Type B pancreatic cell (in vitro differentiated cells): ENCODE measurements around the gene THTPA. TPM values are rescaled to one million over a fixed set of nuclear protein-coding genes. Genes with fewer than 3 reads are reported as not detected.
"Not testable (repeated sequence)": the region's sequence is repeated elsewhere in the genome, so short reads cannot be mapped to it uniquely, and the experiment has no call there.

Source experiments
- DNase-seq: peaks from one replicate; pipeline ENCODE4 v3.0.0; 2021; ENCODE audit warnings: mixed read lengths; ENCODE audit not compliant: unreplicated experiment; ENCODE audit errors: extremely low spot score
- H3K27ac Mint-ChIP-seq: 2 replicates; pipeline ENCODE4 v1.8.0; 2021; ENCODE audit warnings: mild to moderate bottlenecking, mixed read lengths
- H3K27me3 Mint-ChIP-seq: 2 replicates; pipeline ENCODE4 v1.8.0; 2021; ENCODE audit warnings: mixed read lengths
- H3K36me3 Mint-ChIP-seq: 2 replicates; pipeline ENCODE4 v1.8.0; 2021; ENCODE audit warnings: mixed read lengths
- H3K4me1 Mint-ChIP-seq: one replicate; pipeline ENCODE4 v1.8.0; 2021; ENCODE audit warnings: mixed read lengths; ENCODE audit not compliant: unreplicated experiment
- H3K4me3 Mint-ChIP-seq: 2 replicates; pipeline ENCODE4 v1.8.0; 2021; ENCODE audit warnings: mild to moderate bottlenecking, mixed read lengths
- H3K9me3 Mint-ChIP-seq: 2 replicates; pipeline ENCODE4 v1.8.0; 2021; ENCODE audit warnings: mixed read lengths
- CTCF ChIP-seq: fragments of 200-600 bp; sonication (generic); conservative IDR thresholded peaks from 2 replicates; pipeline ENCODE4 v1.5.0; 2021; ENCODE audit warnings: antibody characterized with exemption, mild to moderate bottlenecking
- total RNA-seq: library from RNA; stranded (reverse); gene quantifications from 2 replicates; pipeline ENCODE4 v1.2.1, GENCODE V29; 2021; ENCODE audit warnings: low replicate concordance

THTPA gene
- total RNA-seq, 1 donor from 2014 or later: 16.4 TPM

DNA sequence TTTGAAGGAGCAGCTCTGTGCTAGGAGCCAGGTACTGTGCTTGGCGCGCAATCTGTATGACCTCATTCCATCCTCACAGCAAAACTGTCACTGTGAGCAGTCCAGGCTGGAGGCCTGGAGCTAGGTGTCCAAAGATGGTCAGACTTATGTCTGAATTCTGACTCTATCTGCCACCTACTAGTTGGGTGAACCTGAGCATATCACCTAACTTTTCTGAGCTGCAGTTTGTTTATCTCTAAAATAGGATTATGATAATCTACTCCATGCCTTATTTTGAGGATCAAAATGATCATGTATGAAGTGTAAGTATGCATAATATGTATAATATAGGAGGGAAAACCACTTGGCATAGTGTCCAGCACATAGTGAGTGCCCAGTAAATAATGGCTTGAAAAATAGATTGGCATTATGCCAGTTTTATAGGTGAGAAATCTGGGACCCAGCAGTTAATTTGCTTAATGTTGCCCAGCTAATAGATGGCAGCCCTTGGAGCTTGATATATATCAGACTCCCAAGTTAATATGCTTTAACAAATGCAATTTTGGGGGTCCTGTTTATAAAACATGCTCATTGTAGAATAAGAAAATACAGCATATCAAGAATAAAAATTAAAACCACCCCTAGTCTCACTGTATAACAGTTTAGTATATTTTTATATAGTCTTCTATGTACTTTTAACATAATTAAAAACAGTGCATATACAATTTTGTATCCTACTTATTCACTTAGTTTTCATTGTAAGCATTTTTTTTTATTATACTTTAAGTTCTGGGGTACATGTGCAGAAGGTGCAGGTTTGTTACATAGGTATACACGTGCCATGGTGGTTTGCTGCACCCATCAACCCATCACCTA lies 27.1 kb downstream of the THTPA start:
- peaks cover 60% of the 10 kb centered on the region for H3K27me3 Mint-ChIP-seq
- DNase-seq: no peak
- no peak overlapping the region for H3K4me3 Mint-ChIP-seq
- no peak overlapping the region for H3K27ac Mint-ChIP-seq
- peaks cover 3% of the 10 kb centered on the region for H3K36me3 Mint-ChIP-seq
- H3K4me1 Mint-ChIP-seq: no peaks in the 10 kb centered on the region
- H3K9me3 Mint-ChIP-seq: no peaks in the 10 kb centered on the region
- no peak for TF ChIP-seq CTCF

GRCh38 chr14:23583761-23584526 lies 27.9 kb downstream of the THTPA start:
- H3K27me3 Mint-ChIP-seq: peaks cover 58% of the 10 kb centered on the region
- DNase-seq, H3K4me3 Mint-ChIP-seq, H3K27ac Mint-ChIP-seq, H3K9me3 Mint-ChIP-seq, H3K36me3 Mint-ChIP-seq, H3K4me1 Mint-ChIP-seq: not testable (repeated sequence)

DNA sequence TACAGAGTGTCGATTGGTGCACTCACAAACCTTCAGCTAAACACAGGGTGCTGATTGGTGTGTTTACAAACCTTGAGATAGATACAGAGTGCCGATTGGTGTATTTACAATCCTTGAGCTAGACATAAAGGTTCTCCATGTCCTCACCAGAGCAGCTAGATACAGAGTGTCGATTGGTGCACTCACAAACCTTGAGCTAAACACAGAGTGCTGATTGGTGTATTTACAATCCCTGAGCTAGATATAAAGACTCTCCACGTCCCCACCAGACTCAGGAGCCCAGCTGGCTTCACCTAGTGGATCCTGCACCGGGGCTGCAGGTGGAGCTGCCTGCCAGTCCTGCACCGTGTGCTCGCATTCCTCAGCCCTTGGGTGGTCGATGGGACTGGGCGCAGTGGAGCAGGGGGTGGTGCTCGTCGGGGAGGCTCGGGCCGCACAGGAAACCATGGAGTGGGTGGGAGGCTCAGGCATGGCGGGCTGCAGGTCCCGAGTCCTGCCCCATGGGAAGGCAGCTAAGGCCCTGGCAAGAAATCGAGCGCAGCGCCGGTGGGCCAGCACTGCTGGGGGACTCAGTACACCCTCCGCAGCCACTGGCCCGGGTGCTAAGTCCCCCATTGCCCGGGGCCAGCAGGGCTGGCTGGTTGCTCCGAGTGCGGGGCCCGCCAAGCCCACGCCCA lies 28.6 kb downstream of the THTPA start:
- H3K9me3 Mint-ChIP-seq, DNase-seq, H3K27ac Mint-ChIP-seq, H3K36me3 Mint-ChIP-seq, H3K4me1 Mint-ChIP-seq, H3K4me3 Mint-ChIP-seq: not testable (repeated sequence)
- peaks cover 51% of the 10 kb centered on the region for H3K27me3 Mint-ChIP-seq

- H3K27ac Mint-ChIP-seq: no peak overlapping the region
- H3K27me3 Mint-ChIP-seq: peaks cover 27% of the 10 kb centered on the region
- no peak overlapping the region for H3K4me3 Mint-ChIP-seq
- DNase-seq: peak; percentile 90
- TF ChIP-seq CTCF: peak; percentile 89
- no peaks in the 10 kb centered on the region for H3K9me3 Mint-ChIP-seq
- peaks cover 3% of the 10 kb centered on the region for H3K36me3 Mint-ChIP-seq
- H3K4me1 Mint-ChIP-seq: peaks cover 6% of the 10 kb centered on the region
Measured at GRCh38 chr14:23588884-23589598, 33.0 kb downstream of the THTPA start.

- Mint-ChIP-seq H3K27me3 (peaks cover 26% of the 10 kb centered on the region), H3K4me3 (no peak overlapping the region)
- no peak for DNase-seq
Measured at GRCh38 chr14:23589606-23590005, 33.5 kb downstream of the THTPA start.

More at GRCh38 chr14:23589606-23590005, 33.5 kb downstream of the THTPA start:
- no peaks in the 10 kb centered on the region for H3K9me3 Mint-ChIP-seq
- H3K36me3 Mint-ChIP-seq: peaks cover 3% of the 10 kb centered on the region
- H3K27ac Mint-ChIP-seq: no peak overlapping the region
- no peak for TF ChIP-seq CTCF
- peaks cover 6% of the 10 kb centered on the region for H3K4me1 Mint-ChIP-seq
